ENCODE results near the gene TNN.
A peak's percentile ranks its signal among the peaks of the same experiment; 100 is the strongest.
"Not testable (repeated sequence)": the region's sequence is repeated elsewhere in the genome, so short reads cannot be mapped to it uniquely, and the experiment has no call there.

The TNN gene

GRCh38 chr1:175067362-175068106, at the start of gene TNN:
TNN (plus strand) TSS chr1:175067833; CDS start chr1:175077419, 9,586 bp downstream.
- no peak for DNase-seq (ENCODE audit: low spot score)

DNA sequence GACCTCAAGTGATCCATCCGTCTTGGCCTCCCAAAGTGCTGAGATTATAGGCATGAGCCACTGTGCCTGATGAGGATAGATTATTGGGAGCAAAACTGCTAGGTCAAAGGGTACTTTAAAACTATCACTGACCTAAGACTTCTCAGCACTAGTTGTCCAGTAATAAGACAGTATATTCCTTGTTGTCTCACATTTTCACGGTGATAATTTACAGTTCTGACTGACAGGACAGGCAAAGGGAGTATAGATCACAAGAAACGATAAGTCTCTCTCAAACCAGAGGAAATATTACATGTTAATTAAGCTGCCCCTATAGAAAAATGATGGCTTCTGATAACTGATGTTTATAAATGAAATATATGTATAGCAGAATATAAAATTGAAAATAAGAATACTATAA, 48.1 kb upstream of the TNN start:
- DNase-seq (ENCODE audit: low spot score), result no peak

GRCh38 chr1:175023043-175023921, 44.4 kb upstream of the TNN start, which contains the start of gene MRPS14:
MRPS14 (minus strand) TSS chr1:175023425; CDS start chr1:175023408, 17 bp downstream.
- DNase-seq (ENCODE audit: low spot score), result peak; percentile 96

- not testable (repeated sequence) for DNase-seq (ENCODE audit: low spot score)
These were observed 43.8 kb upstream of the TNN start for GRCh38 chr1:175023922-175024242.

- DNase-seq (ENCODE audit: low spot score), result no peak
These were observed 42.9 kb upstream of the TNN start for GRCh38 chr1:175024773-175025172.

DNA sequence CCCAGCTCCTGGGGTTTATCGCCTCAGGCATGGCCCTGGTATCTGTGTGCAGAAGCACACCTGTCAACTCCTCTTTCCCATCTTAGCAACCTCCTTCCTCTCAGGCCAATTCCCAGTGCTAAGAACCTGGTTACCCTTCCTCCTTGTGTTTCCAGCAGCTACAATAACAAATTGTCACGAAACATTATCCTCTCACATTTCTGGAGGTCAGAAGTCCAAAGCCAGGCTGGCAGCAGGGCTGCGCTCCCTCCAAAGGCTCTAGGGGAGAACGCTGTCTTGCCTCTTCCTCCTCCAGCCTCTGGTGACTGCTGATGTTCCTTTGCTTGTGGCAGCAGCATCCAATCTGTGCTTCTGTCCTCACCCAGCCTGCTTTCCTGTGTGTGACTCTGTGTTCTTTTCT, 33.7 kb upstream of the TNN start:
- DNase-seq (ENCODE audit: low spot score), result no peak

DNA sequence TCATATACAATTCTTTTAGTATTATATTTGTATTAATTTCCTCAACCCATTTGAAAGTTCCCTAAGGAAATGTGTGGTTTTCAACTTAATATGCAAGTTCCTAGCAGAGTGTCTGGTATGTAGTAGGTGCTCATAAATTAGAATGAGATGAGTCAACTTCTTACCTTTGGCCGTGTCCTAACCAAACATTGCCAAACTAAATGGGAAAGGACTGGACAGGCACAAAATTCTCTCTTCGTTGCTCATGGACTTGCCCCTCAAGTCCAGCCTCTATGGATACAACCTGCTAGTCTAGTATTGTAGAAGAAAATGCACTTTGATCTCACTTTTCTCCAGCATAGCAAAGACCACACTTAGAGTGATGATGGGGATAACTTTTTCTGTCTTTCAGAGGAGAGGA, 32.9 kb upstream of the TNN start:
- no peak for DNase-seq (ENCODE audit: low spot score)

- no peak for DNase-seq (ENCODE audit: low spot score)
These were observed 31.8 kb upstream of the TNN start for GRCh38 chr1:175035865-175036264.

DNA sequence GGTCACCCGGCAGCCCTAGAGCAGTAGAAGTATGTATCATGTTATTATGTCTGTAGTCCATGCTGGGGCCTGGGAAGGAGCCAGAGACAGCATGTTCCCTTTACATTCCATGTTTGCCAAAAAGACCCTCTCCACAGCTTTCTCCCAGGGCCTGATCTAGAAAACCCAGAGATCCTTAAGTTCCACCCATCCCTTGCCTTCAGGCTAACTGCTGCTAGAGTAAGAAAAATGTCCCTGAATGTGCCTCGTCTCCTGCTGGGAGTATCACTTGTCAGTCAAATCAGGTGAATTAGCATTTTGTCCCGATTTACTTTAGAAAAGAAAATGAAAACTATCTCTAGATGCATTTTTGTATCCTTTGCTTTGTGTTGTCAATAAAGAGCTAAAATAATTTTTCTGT, 31.2 kb upstream of the TNN start:
- no peak for DNase-seq (ENCODE audit: low spot score)

GRCh38 chr1:175037416-175037815, 30.2 kb upstream of the TNN start:
- no peak for DNase-seq (ENCODE audit: low spot score)

DNA sequence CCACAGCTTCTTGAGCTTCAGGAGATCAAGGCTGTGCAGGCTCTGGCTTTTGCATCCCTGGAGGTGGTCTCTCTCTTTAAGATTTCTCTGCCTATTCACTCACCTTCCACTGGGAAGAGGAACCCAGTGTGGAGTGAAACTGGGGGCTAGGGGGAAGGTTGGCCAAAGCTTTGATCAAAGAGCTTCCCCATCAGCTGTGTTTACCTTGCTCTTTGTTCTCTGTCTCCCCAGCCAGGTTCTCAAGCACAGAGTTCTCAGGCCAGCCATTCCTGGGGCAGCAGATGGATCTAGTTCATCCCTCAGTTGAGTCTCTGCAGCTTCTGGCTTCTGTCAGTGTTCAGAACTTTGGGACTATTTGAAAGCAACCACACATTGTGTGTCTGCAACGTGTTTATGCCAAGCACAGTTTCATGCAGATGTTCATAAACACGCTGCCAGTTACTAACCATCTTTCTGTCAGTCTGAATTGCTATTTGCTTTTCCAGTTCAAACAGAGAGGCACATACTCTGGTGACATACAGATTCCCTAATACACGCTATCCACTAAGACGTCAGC, 27.2 kb upstream of the TNN start:
- DNase-seq (ENCODE audit: low spot score), result no peak

GRCh38 chr1:175042650-175043049, 25.0 kb upstream of the TNN start:
- no peak for DNase-seq (ENCODE audit: low spot score)

DNA sequence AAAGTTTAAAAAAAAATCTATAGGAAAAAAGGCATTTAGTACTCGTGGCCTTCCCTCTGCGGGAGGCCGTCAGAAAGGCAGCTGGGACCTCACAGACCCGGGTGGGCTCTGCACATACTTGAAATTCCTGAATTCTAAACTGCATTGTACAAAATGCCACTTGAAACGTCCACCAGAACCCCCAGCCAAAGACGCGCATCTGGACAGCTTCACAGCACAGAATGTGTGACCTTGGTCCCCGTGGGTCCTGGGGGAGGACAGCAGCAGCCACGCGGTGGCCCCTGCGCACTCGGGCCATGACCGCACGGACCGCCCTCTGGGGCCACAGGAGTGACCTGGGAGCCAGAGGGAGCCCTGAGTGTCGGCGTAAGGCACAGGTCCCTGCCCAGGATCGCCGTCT, 23.8 kb upstream of the TNN start:
- DNase-seq (ENCODE audit: low spot score), result no peak

DNA sequence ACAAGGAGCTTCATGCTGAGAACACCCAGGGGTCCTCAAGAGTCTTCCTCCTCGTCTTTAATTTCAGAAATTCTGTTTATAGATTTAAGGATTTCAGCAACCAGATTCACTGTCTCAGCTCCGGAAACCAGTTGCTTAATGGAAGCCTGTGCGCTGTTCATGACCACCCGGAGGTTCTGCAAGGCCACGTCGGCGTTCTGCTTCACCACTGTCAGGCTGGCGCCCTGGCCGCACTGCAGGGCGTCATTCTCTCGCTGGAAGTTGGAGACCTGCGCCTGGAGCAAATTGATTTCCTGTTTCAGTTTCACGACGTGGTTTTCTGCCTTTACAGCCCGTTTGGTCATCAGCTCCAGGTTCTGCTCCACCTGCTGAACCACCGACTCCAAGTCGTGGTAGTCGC, 23.0 kb upstream of the TNN start:
- not testable (repeated sequence) for DNase-seq (ENCODE audit: low spot score)

GRCh38 chr1:175045097-175045496, 22.5 kb upstream of the TNN start:
- no peak for DNase-seq (ENCODE audit: low spot score)

- no peak for DNase-seq (ENCODE audit: low spot score)
These were observed 22.1 kb upstream of the TNN start for GRCh38 chr1:175045519-175045918.

- no peak for DNase-seq (ENCODE audit: low spot score)
These were observed 16.6 kb upstream of the TNN start for GRCh38 chr1:175050992-175051391.

DNA sequence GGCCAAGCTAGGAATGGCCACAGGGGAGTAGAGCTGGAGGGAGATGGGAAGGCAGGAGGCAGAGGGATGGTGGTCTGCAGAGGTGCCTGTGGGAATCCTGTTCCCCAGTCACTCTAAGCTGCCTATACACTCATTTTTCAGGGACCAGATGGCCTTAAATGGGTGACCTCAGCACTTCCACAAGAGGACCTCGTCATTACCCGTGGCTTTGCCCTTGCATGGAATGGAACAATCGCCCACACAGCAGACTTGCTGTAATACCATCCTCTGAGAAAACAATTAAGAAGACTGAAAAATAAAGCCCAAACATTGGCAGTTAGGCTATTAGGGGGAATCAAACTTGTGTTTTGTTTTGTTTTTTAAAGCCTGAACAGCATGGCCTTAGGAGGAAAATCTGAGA, 12.9 kb upstream of the TNN start:
- DNase-seq (ENCODE audit: low spot score), result no peak

DNA sequence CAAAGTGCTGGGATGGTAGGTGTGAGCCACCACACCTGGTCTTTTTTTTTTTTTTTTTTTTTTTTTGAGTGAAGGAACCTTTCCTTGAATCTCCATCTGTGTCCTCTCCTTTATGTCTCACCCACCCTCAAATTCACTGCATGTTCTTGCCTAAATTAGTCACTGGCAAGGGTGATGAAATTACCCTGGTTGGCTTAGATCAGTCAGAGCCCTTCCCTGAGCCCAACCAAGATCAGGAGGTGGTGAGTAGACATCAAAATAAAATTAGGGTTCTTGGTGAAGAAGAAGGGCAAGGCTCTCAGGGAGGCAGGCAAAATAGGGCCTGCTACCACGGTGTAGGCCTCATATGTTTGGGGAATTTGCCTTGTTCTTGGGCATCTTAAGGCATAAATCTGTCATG, 5.3 kb upstream of the TNN start:
- DNase-seq (ENCODE audit: low spot score), result no peak

GRCh38 chr1:175062858-175063257, 4.8 kb upstream of the TNN start:
- DNase-seq (ENCODE audit: low spot score), result no peak

- no peak for DNase-seq (ENCODE audit: low spot score)
These were observed 3.2 kb downstream of the TNN start for GRCh38 chr1:175070818-175071217.

GRCh38 chr1:175071276-175071943, 3.8 kb downstream of the TNN start:
- DNase-seq (ENCODE audit: low spot score), result no peak

Measured in globus pallidus (tissue), 1 donor.